Fibroblast of the aortic adventitia (primary cell): ENCODE measurements around the gene FBXO21. TPM values are rescaled to one million over a fixed set of nuclear protein-coding genes. Genes with fewer than 3 reads are reported as not detected.

ENCODE experiments used
- DNase-seq: peaks from one replicate; pipeline ENCODE4 v3.0.0-alpha.2; 2010; ENCODE audit warnings: low read depth
- H3K4me3 ChIP-seq: 2 replicates; pipeline ENCODE4 v1.5.1; 2011; ENCODE audit warnings: low read depth, mild to moderate bottlenecking, control low read depth, low read length, moderate library complexity
- CTCF ChIP-seq: IDR thresholded peaks from 2 replicates; pipeline ENCODE4 v1.5.1; 2011; ENCODE audit warnings: mild to moderate bottlenecking, low read length, control low read depth, inconsistent platforms; ENCODE audit not compliant: insufficient read depth
- total RNA-seq: library from RNA; depleted of rRNA; stranded (reverse); fragments of >200 nt; gene quantifications from 2 replicates; pipeline ENCODE4 v1.2.3, GENCODE V29; 2012; ENCODE audit warnings: low replicate concordance

The FBXO21 gene
- total RNA-seq, 1 donor = 41.5 TPM

- no peak for TF ChIP-seq CTCF
- no peak for DNase-seq
- H3K4me3 ChIP-seq = no peak overlapping the region
These were observed 41.6 kb downstream of the FBXO21 start for GRCh38 chr12:117148642-117149041.

GRCh38 chr12:117147639-117148038 lies 42.6 kb downstream of the FBXO21 start:
- DNase-seq = no peak
- no peak for TF ChIP-seq CTCF
- no peak overlapping the region for H3K4me3 ChIP-seq

- no peak for DNase-seq
- H3K4me3 ChIP-seq = no peak overlapping the region
- no peak for TF ChIP-seq CTCF
These were observed 44.6 kb downstream of the FBXO21 start for GRCh38 chr12:117145597-117146154.

- no peak overlapping the region for H3K4me3 ChIP-seq
- DNase-seq = no peak
- no peak for TF ChIP-seq CTCF
These were observed 45.7 kb downstream of the FBXO21 start for GRCh38 chr12:117144599-117144998.

- DNase-seq = no peak
- H3K4me3 ChIP-seq = no peak overlapping the region
- TF ChIP-seq CTCF = no peak
These were observed 47.2 kb downstream of the FBXO21 start for GRCh38 chr12:117143008-117143532.

- TF ChIP-seq CTCF = no peak
- no peak overlapping the region for H3K4me3 ChIP-seq
- DNase-seq = no peak
These were observed 48.2 kb downstream of the FBXO21 start for GRCh38 chr12:117142094-117142493.
